Measurements from ENCODE around the gene PIKFYVE.

GRCh38 chr2:208251098-208251497 is 15.0 kb upstream of the PIKFYVE start:
- TF ChIP-seq CTCF (IDR thresholded peaks at IDR 0.05) (no peak), REST (IDR thresholded peaks at IDR 0.05; ENCODE audit: insufficient read depth in 1 of 2, low read depth in 2 of 2, low read length in 1 of 2) (no peak), POLR2AphosphoS5 (IDR thresholded peaks at IDR 0.05; ENCODE audit: low read depth, low read length) (no peak)
